GM18507 (cell line): ENCODE measurements around the gene GPATCH4.
"Not testable (repeated sequence)": the region's sequence is repeated elsewhere in the genome, so short reads cannot be mapped to it uniquely, and the experiment has no call there.

ENCODE experiments used
- DNase-seq: peaks from one replicate; pipeline ENCODE4 v3.0.0; 2011; ENCODE audit warnings: low read depth; ENCODE audit not compliant: insufficient read length; ENCODE audit errors: extremely low spot score
- FAIRE-seq: peaks from 2 replicates; lab custom pipeline; 2011; peaks lifted over from hg19 to GRCh38; lab: Jason Lieb, UNC

The GPATCH4 gene

GRCh38 chr1:156629823-156630449 is 28.7 kb upstream of the GPATCH4 start:
- FAIRE-seq: no peak
- no peak for DNase-seq

DNA sequence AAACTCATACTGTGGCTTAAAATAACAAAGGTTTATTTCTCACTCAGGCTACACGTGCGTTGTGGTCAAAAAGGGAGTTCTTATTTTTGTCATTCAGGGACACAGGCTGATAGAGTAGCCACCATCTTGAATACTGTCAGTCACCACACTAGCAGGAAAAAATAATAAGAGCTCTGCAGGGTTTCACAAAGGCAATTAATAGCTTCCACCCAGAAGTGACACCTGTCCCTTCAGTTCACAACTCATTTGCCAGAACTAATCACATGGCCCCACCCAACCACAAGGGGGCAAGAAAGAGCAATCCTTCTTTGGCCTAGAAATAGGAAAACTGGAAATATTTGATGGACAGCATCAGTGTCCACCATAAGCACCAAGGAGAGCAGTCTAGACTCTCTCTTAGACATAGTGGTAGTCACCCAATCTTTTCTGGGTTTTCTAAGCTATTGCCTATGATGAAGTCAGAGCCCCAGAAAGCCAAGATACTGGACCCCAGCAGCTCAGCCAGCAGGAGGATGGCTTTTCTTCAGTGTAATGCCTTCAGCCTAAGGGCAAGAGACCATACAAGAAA is 26.1 kb upstream of the GPATCH4 start:
- FAIRE-seq: peak; percentile 72
- no peak for DNase-seq

DNA sequence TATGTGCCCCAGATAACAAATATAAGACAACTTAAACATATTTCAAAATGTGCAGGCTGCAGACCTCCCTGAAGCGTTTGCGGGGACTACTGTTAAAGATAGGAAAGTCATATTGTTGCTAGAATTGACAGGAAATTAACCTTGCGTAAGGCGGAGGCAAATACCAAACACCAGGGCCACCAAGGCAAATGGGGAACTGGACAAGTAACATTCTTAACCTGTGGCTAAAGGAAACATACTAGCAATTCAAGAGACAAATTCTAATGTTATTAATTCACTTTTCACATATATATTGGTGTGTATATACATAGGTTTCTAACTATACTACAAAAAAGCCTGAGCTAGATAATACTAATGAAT is 24.8 kb upstream of the GPATCH4 start:
- FAIRE-seq: no peak

GRCh38 chr1:156625436-156626078 is 24.3 kb upstream of the GPATCH4 start:
- FAIRE-seq: no peak
- no peak for DNase-seq

More for the DNA sequence above, 24.8 kb upstream of the GPATCH4 start:
- DNase-seq: no peak

GRCh38 chr1:156624814-156625435 is 23.6 kb upstream of the GPATCH4 start:
- DNase-seq: no peak
- FAIRE-seq: no peak

DNA sequence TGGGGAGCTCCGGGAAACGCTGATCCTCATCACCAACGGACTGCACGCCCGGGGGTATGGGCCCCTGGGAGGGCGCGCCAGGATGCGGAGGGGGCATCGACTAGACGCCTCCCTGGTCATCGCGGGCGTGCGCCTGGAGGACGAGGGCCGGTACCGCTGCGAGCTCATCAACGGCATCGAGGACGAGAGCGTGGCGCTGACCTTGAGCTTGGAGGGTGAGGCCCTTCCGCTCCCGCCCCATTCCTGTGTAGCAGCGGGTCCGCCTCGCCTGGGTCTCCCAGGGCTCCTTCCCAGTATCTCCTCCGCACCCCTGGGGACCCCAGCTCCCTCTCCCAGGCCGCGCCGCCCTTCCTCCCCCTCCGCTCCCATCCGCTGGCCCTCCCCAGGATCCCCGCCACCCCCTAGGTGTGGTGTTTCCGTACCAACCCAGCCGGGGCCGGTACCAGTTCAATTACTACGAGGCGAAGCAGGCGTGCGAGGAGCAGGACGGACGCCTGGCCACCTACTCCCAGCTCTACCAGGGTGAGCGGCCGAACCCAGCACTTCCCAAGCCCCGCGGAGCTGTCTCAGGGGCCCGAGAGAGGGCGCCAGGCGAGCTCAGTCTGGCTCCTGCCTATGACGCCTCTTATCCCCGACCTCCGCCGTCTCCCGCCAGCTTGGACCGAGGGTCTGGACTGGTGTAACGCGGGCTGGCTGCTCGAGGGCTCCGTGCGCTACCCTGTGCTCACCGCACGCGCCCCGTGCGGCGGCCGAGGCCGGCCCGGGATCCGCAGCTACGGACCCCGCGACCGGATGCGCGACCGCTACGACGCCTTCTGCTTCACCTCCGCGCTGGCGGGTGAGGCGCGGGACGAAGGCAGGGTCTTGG is 22.9 kb upstream of the GPATCH4 start:
- FAIRE-seq: no peak
- no peak for DNase-seq

GRCh38 chr1:156622581-156623297 is 21.5 kb upstream of the GPATCH4 start:
- FAIRE-seq (no peak), DNase-seq (no peak)

- DNase-seq: no peak
- no peak for FAIRE-seq
Observed at GRCh38 chr1:156619582-156619955, 18.3 kb upstream of the GPATCH4 start.

GRCh38 chr1:156618853-156619581 is 17.7 kb upstream of the GPATCH4 start, which contains the start of gene HAPLN2:
Gene HAPLN2, plus strand, starts transcription at chr1:156619415. Its CDS starts 4,076 bp downstream, at chr1:156623491.
- no peak for DNase-seq
- FAIRE-seq: no peak

DNA sequence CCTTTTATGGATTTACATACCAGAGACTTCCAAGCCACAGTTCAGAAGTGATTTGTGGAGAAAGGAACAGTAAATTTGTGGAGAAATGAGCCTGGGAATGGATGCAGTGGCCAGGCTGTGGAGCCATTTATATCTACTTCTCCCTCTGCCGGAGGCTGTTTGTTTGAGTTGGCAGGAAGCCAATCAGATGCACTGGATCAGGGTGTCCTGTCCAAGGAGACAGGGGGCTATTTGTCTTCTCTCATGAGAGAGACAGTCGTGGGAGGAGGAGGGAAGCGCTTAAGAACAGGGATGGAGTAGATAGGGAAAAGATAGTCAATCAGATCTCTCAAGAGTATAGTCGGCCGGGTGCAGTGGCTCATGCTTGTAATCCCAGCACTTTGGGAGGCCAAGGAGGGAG is 15.2 kb upstream of the GPATCH4 start:
- no peak for FAIRE-seq
- no peak for DNase-seq

- no peak for FAIRE-seq
- no peak for DNase-seq
Observed at GRCh38 chr1:156615946-156616345, 14.7 kb upstream of the GPATCH4 start.

GRCh38 chr1:156612666-156613065 is 11.4 kb upstream of the GPATCH4 start:
- no peak for FAIRE-seq

DNA sequence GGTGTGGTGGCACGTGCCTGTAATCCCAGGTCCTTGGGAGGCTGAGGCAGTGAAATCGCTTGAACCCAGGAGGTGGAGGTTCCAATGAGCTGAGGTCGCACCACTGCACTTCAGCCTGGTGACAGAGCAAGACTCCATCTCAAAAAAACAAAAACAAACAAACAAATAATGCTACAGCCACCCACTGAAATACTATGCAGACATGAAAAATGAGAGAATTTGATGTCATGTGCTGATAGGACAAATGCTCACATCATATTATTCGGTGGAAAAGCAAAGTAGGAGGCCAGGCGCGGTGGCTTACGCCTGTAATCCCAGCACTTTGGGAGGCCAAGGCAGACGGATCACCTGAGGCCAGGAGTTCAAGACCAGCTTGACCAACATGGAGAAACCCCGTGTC is 8.8 kb upstream of the GPATCH4 start:
- not testable (repeated sequence) for DNase-seq, FAIRE-seq

More at GRCh38 chr1:156612666-156613065, 11.4 kb upstream of the GPATCH4 start:
- DNase-seq: no peak

DNA sequence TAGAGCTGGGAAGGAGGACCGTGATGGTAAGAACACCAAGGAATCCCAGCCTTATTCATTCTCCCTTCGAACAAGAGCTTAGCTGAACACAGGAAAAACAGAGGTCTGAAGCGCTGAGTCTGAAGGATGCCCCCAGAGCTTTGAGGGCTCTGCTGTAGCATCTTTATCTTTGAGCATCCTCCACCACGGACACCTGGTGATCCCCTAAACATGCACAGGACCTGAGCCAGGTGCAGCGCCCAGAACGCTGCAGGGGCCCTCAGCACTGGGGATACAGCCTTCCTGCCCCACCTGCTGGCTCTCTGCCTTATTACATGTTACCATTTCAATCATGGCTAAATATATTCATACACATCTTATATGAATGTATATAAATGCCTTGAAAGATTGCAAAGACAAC is 7.7 kb upstream of the GPATCH4 start:
- peak; percentile 71 for FAIRE-seq

DNA sequence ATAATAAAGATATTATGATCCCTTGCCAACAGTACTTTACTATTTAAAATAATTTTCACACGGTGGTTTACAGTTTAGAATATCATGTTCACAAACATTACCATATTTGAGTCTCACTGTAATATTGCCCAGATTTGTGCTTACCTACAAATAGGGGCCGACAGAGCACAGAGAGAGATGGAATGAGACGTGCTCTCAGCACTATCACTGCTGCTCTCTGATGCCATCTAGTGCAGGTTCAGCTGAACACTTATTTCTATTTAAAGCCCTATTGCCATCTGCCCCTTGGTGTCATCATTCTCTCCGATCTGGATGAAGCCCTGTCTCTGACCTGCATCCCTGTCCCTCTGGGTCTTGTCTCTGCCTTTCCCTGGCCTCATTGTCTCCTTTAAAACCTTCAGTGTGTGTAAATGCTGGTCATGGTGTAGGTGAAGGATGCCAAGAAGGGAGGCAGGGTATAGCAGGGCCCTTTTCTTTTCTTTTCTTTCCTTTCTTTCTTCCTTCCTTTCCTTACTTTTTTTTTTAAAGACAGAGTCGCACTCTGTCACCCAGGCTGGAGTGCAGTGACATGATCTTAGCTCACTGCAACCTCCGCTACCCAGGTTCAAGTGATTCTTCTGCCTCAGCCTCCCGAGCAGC is 6.9 kb upstream of the GPATCH4 start:
- DNase-seq: no peak
- FAIRE-seq: peak; percentile 90

More for the DNA sequence above, 7.7 kb upstream of the GPATCH4 start:
- DNase-seq: no peak

DNA sequence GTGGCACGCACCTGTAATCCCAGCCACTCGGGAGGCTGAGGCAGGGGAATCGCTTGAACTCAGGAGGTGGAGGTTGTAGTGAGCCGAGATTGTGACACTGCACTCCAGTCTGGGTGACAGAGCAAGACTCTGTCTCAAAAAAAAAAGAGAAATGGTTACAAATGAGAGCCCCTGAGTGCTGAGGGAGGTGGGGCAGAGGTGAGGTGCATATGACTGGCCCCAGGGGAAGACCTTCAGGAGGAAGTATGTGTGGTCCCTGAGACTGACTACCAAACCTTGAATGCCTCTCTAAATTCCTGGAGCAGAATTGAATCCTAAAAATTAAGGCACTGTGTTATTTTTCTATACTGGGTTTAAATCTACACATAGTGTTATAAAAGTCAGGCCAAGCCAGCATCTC is 6.1 kb upstream of the GPATCH4 start:
- DNase-seq, FAIRE-seq: not testable (repeated sequence)

GRCh38 chr1:156602557-156602993 is 1.3 kb upstream of the GPATCH4 start:
- FAIRE-seq (no peak), DNase-seq (no peak)

GRCh38 chr1:156601892-156602291 is 613 bp upstream of the GPATCH4 start:
- peak; percentile 33 for FAIRE-seq
- no peak for DNase-seq
